ENCODE measurements around the gene RNF130. TPM values are rescaled to one million over a fixed set of nuclear protein-coding genes. Genes with fewer than 3 reads are reported as not detected.
"Not testable (repeated sequence)": the region's sequence is repeated elsewhere in the genome, so short reads cannot be mapped to it uniquely, and the experiment has no call there.

The RNF130 gene
- total RNA-seq, 1 donor from 2014 or later, result 61.3 TPM

DNA sequence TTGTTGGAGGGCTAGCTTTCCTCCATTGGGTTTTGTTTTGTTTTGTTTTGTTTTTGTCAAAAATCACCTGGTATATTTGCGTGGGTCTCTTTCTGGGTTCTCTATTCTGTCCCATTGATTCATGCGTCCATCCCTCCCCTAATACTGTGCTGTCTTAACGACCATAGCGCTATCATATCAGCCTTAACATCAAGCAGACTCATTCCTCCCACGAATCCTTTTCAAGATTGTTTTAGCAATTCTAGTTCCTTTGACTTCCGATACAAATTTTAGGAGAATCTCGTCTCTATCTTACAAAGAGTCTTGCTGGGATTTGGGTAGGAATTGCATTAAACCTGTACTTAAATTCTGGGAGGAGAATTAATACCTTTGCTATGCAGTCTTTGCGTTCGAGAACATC lies 31.1 kb upstream of the RNF130 start:
- DNase-seq, result no peak

DNA sequence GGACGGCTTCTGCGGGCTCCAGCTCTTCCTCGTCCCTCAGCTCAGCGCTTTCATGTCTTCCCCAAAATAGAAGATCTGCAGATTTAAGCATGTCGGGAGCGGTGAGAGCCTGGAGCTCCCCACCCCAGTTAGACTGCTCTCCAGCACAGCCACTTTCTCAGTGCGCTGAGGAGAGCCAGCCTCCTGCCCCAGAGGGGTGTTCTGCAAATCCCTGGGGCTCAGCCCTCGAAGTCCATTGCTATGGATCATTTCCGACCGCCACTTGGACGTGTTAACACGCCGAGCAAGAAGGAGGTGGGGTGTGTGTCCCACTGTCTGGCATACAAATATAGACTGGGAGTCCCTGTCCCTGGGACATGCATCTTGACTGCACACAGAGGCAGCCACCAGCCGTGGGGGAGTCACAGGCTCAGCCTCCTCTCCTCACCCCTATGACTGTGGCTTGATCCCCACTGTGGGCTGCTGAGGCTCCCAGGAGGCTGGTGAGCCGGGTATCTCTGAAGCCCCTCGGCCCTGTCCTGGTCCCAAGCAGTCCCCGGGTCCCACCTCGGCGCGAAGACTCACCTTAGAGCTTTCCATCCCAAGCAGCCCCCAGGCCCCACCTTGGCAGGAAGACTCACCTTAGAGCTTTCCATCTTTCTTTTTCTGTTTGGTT lies 30.0 kb upstream of the RNF130 start:
- DNase-seq, result no peak

DNA sequence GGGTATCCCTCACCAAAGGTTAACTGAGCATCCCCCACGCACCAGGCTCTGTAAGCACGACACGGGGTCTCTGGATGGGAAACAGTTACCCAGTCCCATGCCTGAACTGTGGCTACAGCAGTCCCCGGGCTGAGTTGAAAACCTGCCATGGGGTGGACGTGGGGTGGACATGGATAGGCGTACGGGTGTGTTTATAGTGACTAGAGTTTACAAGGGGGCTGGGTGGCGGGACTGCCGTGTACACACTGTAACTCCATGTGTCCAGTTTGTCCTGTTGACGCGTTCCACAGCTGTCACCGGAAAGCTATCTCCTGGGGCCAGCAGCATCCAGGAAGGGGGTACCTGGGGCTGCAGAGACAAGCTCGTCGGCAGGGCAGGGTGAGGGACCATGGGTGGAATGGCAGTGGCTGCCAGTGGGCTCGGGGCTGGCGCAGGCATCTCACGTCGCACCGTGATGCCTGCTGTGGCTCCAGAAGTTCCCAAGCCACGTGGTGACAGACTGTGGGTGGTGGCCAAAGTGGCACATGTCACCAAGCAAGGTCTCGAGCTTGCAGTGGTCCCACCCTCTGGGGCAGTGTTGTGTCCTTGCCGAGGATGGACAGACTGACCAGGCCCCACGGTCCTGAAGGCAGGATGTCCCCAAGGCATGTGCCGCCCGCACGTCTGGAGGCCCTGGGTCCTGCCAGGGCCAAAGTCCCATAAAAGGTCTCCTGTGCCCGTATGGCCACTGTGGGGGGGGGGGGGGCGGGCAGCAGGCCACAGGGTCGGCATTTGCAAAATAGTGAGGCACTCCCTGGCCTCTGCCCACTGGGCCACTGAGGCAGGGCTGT lies 29.3 kb upstream of the RNF130 start:
- no peak for DNase-seq

DNA sequence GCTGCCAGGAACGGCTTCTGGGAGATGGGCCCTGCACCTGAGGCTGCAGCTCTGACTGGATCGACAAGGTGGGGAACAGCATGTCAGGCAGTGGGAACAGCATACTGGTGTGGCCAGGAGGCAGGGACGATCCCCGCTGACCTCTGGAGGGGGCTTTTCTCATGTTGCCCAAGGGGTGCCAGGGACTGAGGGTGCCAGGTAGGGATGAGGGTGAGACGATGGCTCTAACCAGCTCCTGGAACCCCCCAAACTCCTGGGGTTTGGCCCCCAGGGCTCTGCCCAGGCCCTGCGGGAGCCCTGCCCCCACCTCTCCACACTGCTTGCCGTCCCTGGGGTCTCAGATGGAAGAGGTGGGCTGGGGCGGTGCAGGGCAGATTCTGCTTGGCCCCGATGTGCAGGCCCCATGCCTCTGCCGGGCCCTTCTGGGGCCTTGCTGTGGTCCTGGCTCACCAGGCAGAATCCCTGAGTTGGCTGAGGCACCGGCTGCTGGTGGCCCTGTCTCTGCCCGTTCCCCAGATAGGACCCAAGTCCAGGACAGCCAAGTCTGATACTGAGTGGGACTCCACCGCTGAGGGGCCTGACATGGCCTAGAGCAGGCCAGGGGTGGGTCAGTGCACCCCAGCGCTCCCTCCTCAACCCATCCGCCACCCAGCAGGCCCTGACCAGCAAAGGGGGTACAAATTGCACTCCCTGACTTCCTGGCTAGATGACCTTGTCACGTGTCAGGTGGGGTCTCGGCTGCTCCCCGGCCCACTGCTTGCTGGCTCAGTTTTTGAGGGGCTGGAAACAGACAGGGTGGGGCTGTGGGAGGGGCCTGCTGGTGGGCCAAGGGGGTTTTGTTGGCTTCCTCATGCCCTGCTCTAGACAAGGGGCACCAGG lies 28.4 kb upstream of the RNF130 start:
- no peak for DNase-seq

DNA sequence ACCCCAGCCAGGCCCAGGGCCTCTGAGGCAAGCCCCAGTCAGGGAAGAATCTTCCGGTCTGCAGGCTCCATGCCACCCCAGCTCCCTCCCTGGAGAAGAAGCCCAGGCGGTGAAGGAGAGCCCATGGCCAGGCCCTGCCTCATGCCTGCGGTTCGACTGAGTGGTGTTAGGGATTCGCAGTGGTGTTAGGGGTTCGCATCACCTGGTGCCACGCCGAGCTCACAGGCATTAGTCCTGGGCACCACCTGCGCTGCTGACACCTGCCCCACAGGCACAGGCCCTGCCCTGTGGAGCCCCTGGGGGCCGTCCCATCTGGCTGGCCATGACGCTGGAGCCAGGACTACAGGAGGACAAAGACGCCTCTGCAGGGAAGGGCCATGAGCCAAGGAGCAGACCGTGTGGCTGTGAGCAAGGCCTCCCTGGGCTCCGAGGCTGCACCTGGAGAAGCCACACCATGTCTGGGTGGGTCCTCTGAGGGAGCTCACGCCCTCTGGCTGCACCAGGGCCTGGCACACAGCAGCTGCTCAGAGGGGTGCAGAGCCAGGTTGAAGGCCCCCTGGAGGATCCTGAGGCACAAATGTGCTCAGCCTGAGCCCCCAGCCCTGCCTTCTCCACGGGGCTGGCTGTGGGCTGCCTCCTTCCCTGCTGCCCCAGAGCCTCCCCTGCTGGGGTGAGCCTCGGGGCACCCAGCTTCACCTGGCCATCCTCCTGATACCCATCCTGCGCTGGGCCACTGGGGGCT lies 27.6 kb upstream of the RNF130 start:
- DNase-seq, result no peak

DNA sequence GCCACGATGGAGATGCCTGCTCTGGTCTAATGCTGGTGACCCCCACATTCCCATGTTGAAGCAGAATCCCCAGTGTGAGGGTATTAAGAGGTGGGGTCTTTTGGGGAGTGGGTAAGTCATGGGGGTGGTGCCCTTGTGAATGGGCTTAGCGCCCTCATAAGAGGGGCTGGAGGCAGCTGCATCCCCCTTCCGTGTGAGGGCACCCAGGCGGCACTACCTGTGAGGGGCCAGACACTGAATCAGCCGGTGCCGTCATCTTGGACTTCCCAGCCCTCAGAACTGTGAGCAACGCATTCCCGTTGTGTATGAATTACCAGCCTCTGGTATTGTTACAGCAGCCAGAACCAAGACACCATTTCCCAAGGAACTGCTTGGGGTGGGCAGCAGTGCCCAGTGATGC lies 27.0 kb upstream of the RNF130 start:
- no peak for DNase-seq

DNA sequence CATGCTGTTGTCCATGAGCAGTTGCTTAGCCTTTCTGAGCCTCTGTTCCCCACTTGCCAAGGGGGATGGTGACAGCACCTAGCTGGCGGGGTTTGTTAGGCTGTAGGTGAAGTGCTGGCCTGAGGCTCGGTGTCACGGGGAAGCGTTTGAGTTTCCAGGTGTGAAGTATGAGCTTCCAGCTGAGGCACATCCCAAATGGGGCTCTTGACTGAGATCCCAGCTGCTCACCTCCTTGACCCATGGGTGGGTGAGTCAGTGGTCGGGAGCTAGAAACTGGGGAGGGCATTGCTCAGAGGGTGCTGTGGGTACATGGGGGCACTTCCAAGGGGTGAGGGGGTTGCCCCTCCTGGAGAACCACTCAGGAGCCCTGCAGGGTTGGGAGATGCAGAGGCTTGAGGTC lies 26.4 kb upstream of the RNF130 start:
- no peak for DNase-seq

DNA sequence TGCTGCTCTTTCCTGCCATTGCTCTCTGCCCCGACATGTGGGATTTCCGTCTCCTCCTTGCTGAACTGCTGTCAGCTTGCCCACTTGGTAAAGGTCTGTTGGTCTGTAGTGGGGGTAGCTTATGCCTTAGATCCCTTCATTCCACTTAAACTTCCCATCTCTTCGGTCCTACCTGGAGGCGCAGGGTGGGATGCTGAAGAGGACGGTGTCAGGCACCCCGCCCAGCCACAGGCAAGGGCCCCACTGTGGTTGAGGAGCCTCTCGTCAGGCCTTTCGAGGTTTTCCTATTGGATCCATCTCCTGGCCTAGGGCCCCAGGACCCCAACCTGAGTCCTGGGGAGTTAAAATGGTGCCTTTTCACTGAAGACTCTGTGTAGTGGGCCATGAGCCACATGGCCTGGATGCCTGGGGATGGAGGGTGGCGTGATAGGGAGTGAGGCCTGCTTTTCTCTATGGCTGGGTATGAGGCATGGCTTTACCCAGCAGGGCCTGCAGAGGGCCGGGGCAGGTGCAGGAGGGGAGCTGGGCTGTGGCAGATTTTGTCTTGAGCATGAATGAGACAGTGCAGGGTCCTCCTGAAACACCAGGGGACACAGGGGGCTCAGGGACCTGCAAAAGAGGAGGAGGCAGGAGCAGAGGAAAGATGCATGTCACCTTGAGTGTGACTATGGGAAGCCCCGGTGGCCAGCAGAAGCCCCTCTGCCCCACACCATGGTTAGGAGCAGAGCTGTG lies 25.8 kb upstream of the RNF130 start:
- no peak for DNase-seq

DNA sequence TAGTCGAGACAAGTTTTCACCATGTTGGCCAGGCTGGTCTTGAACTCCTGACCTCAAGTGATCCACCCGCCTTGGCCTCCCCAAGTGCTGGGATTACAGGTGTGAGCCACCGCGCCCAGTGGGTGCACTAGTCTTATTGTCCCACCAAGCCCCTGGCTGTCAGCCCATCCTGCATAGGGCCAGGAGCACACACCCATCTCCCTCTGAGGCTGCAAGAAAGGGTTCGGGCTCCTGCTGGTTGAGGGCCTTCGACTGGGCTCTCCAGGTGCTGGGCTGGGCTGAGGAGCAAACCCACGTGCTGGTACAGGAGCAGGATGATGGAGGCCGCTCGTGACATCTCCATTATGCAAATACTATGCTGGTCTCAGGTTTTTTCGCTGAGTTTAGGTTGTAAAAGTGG lies 25.1 kb upstream of the RNF130 start:
- no peak for DNase-seq

DNA sequence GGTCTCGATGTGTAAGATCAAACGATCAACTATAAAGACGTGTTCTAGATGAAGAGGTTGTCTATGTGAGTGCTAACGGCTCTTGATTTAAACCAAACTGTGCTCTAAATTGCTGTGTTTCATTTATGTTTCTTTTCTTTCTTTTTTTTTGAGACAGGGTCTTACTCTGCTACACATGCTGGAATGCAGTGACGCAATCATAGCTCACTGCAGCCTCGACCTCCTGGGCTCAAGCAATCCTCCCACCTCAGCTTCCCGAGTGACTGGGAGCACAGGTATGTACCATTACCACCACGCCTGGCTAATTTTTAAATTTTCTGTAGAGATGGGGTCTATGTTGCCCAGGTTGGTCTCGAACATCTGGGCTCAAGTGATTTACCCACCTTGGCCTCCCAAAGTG lies 24.0 kb upstream of the RNF130 start:
- DNase-seq, result no peak

DNA sequence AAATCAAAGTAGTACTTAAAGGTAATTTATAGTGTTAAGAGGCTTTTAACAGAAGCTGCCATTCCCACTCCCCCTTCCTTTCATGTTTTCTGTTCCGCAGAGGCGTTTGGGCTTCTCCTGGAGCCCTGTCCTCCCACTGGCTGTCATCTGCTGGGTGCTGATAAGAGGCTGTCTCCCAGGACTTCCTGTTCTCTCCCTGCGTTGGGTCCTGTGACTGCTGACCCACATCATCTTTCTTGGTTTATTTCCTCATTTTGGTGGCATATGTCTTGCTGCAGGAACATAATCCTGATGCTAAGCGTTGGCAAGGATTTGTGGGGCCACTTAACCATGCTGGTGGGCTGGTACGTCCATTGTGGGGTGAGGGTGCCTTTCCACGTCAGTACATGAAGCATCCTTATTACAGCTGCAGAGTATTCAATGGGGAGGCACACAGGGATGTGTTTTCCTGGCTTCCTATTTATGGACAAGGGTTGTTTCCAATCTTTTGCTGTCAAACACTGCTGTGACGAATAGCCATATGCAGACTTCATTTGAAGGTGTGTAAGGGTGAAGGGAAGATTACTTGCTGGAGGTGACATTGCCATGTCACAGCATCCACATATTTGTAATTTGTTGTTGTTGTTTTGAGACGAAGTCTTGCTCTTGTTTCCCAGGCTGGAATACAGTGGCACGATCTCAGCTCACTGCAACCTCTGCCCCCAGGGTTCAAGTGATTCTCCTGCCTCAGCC lies 22.3 kb upstream of the RNF130 start:
- no peak for DNase-seq

DNA sequence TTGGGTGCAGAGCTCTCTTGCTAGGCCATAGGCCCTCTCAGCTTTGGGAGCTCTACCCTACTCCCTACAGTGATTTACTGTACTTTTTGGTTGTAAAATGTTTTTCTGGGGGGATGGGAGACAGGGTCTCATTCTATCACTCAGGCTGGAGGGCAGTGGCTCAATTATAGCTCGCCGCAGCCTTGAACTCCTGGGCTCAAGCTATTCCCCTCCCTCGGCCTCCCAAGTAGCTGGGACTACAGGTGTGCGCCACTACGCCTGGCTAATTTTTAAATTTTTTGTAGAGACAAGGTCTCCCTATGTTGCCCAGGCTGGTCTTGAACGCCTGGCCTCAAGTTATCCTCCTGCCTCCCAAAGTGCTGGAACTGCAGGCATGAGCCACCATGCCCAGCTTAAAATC lies 21.7 kb upstream of the RNF130 start:
- DNase-seq, result no peak

DNA sequence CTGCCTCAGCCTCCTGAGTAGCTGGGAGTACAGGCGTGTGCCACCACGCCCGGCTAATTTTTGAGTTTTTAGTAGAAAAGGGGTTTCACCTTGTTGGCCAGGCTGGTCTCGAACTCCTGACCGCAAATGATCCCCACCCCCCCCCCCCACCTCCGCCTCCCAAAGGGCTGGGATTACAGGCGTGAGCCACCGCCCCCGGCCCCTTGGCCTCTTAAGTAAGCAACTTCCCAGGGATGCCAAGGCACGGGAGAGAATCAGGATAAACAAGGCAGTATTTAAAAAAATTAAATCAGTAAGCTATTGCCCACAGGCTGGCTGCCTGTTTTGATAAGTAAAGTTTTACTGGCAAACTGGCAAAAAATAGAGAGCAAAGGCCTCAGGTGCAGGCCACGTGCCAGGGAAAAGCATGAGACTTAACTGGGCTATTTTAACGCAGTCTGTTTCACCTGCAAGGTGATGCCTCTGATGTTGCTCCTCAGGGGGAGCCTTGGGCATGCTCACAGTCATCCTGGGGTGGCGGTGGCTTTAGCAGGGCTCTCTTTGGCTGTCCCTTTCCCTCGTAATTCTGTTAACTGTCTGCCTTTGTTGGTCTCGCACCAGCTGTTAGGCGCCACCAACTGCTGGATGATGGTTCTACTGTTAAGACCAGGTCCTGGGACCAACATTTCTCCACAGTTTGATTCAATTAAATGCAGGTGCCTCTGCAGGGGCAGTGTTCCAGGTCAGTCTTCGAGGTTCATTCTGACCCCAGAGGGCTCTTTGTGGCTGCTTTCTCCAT lies 19.4 kb upstream of the RNF130 start:
- peak; percentile 55 for DNase-seq

DNA sequence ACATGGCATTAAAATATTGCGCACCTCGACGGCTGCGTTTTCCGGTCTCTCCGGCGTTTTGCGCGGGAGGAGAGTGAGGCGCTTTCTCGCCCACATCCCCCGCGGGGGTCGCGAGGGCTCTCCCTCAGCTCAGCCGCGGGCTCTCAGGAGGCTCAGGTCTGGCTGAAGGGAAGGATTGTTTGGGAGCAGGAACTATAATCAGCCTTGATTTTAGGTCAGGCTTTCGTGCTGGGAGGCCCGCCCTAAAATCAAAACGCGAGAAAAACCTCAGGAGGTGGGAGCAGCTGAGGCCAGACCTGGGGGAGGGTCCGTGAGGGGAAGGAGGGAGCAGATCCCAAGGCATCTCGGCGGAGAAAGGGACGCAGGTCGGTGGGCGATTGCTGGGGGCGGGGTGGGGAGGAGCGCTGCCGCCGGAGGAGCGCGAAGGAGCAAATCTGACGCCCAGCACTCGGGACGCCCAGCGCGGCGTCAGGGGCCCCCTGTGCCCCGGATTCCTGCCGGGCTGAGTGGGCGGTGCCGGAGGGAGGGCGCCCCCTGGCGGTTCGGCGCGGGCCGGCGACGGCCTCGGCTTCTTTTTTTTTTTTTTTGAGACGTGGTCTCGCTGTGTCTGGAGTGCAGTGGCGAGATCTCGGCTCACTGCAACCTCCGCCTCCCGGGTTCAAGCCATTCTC lies 18.7 kb upstream of the RNF130 start:
- DNase-seq, result peak; percentile 91

DNA sequence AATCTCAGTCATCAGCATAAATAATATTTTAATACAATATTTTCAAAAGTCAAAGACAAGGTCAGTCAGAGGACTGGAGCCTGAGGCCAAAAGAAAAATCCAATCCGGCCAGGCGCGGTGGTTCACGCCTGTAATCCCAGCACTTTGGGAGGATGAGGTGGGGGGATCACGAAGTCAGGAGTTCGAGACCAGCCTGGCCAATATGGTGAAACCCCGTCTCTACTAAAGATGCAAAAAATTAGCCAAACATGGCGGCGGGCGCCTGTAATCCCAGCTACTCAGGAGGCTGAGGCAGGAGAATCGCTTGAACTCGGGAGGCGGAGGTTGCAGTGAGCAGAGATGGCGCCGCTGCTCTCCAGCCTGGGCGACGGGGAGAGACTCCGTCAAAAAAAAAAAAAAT lies 18.1 kb upstream of the RNF130 start:
- not testable (repeated sequence) for DNase-seq

DNA sequence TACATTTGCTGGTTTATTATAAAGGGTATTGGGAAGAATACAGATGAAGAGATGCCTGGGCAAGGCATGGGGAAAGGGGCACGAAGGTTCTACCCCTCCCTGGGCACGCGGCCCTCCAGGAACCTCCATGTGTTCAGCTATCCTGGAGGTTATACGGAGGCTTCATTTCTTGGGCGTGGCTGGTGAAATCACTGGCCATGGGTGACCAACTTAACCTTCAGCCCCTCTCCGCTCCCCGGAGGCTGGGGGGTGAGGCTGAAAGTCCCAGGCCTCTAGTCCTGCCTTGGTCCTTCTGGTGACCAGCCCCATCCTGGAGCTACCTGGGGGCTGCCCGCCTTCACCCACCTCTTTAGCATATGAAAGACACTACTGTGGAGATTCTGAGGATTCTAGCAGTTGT lies 17.0 kb upstream of the RNF130 start:
- no peak for DNase-seq

DNA sequence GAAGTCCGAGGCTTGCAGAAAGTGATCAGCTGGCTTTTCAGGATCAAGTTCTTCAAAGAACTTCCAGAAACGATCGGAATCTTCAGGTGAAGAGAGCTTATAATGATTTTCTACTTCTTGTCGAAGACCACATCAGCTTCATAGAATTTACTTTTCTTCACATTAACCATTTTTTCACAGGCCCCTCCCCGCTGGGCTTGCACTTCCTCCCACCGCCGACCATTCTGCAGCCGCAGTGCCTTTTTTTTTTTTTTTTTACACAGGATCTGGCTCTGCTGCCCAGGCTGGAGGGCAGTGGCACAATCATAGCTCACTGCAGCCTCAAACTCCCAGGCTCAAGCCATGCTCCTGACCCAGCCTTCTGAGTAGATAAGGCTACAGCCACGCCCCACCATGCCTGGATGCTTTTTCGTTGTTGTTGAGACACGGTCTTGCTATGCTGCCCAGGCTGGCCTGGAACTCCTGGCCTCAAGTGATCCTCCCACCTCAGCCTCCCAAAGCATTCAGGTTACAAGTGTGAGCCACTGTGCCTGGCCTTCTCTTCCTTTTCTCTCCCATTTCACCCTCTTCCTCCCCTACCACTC lies 15.3 kb upstream of the RNF130 start:
- DNase-seq, result no peak

DNA sequence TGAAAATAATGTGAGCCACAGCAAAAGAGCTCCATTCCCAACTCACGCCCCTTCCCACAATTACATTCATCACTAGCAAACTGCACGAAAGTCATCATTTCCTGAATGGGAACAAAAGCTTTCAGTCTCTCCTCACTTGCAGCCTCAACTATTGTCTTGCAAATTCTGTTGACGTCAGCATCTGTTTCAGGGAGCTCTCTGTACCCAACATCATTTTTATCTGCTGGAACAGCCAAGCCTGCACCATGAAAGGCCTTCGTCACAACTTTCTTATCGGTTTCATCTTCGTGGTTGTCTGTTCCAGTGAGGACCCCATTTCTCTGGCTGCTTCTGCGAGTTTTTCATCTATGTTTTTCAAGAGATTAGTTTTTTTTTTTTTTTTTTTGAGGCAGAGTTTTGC lies 14.3 kb upstream of the RNF130 start:
- DNase-seq, result no peak

All from tongue (tissue), 2 donors.